ENCODE measurements around the gene TOMM20.

TOMM20 gene

GRCh38 chr1:235156740-235157139 lies 28.1 kb upstream of the TOMM20 start:
- Histone ChIP-seq H3K27ac (ENCODE audit: extremely low read depth, low read depth, low read length) (no peak overlapping the region), H3K9me3 (ENCODE audit: control insufficient read depth, insufficient read depth, low read depth, low read length) (no peaks in the 10 kb centered on the region), H3K4me1 (ENCODE audit: control insufficient read depth, insufficient read depth, low read length) (no peaks in the 10 kb centered on the region), H3K36me3 (ENCODE audit: control insufficient read depth in 2 of 2, insufficient read depth in 1 of 2, low read length in 2 of 2) (peaks cover 70 to 81% of the 10 kb centered on the region in 2 experiments), H3K4me3 (ENCODE audit: low read depth, low read length) (no peak overlapping the region)
- ChIA-PET POLR2A (interaction anchor here (0.7 to 1.1 kb wide), 2 partner anchors 11 to 24 kb away, joined by 5 to 7 read pairs; no protein-coding TSS in a partner anchor), CTCF (interaction anchor here (0.6 to 1.8 kb wide), 6 partner anchors 9 to 659 kb away, joined by 3 to 7 read pairs (median 4); no protein-coding TSS in a partner anchor)
- TF ChIP-seq HOXA7 (CRISPR knock-in tag; IDR thresholded peaks at IDR 0.05; ENCODE audit: borderline replicate concordance) = no peak
- TF ChIP-seq, protein P1, sequence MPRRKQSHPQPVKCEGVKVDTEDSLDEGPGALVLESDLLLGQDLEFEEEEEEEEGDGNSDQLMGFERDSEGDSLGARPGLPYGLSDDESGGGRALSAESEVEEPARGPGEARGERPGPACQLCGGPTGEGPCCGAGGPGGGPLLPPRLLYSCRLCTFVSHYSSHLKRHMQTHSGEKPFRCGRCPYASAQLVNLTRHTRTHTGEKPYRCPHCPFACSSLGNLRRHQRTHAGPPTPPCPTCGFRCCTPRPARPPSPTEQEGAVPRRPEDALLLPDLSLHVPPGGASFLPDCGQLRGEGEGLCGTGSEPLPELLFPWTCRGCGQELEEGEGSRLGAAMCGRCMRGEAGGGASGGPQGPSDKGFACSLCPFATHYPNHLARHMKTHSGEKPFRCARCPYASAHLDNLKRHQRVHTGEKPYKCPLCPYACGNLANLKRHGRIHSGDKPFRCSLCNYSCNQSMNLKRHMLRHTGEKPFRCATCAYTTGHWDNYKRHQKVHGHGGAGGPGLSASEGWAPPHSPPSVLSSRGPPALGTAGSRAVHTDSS (tag by site-specific recombination; IDR thresholded peaks at IDR 0.05) = no peak
- no peak for TF ChIP-seq ZNF791 (tag by site-specific recombination; IDR thresholded peaks at IDR 0.05)

- TF ChIP-seq AEBP2 (tag by site-specific recombination; IDR thresholded peaks at IDR 0.05; ENCODE audit: borderline replicate concordance) = no peak
- TF ChIP-seq ZFP41 (tag by site-specific recombination; IDR thresholded peaks at IDR 0.05; ENCODE audit: borderline replicate concordance) = no peak
- TF ChIP-seq ZNF555 (tag by site-specific recombination; conservative IDR thresholded peaks at IDR 0.05) = no peak
- TF ChIP-seq WT1 (tag by site-specific recombination; IDR thresholded peaks at IDR 0.05) = no peak
- TF ChIP-seq ZNF24 (tag by site-specific recombination; IDR thresholded peaks at IDR 0.05) = no peak
- ChIA-PET CTCF (interaction anchor here (1.1 to 1.8 kb wide), 4 partner anchors 8 to 261 kb away, joined by 3 to 7 read pairs (median 4); no protein-coding TSS in a partner anchor), POLR2A (interaction anchor here (0.6 to 1.1 kb wide), 4 partner anchors 11 to 64 kb away, joined by 3 to 7 read pairs (median 4); no protein-coding TSS in a partner anchor)
- Histone ChIP-seq H3K27ac (ENCODE audit: extremely low read depth, low read depth, low read length) (no peak overlapping the region), H3K36me3 (ENCODE audit: control insufficient read depth in 2 of 2, insufficient read depth in 1 of 2, low read length in 2 of 2) (peaks cover 74 to 86% of the 10 kb centered on the region in 2 experiments), H3K4me1 (ENCODE audit: control insufficient read depth, insufficient read depth, low read length) (no peaks in the 10 kb centered on the region), H3K9me3 (ENCODE audit: control insufficient read depth, insufficient read depth, low read depth, low read length) (no peaks in the 10 kb centered on the region), H3K4me3 (ENCODE audit: low read depth, low read length) (no peak overlapping the region)
These were observed 27.6 kb upstream of the TOMM20 start for GRCh38 chr1:235156265-235156664.

DNA sequence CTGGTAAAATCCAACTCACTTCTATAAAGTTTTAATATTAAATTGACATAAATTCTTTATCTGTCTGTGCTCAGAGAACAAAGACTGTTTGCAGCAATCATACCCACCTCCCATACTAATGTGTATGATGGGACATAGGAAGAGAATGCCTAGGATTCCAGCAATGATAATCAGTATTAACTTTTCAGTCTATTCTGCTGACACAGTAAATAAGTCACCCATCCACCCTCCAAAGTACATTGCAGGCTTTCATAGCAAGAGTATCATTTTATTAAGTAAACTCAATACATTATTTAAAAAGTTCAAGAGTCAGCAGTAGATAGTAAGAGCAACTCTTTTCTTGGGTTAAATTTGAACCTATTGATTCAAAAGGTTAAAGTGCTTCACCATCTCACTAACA lies 23.6 kb upstream of the TOMM20 start:
- ChIA-PET POLR2A (no interaction called here), CTCF (interaction anchor here (1.3 kb wide), 1 partner anchor 265 kb away, joined by 4 read pairs; no protein-coding TSS in a partner anchor)
- no peaks in the 10 kb centered on the region for H3K9me3 ChIP-seq (ENCODE audit: control insufficient read depth, insufficient read depth, low read depth, low read length)
- TF ChIP-seq ZNF660 (tag by site-specific recombination; IDR thresholded peaks at IDR 0.05) = 0 out of 2 replicates have a peak, but pooled peaks have one; percentile 17
- no peak for TF ChIP-seq REST (tag by site-specific recombination; IDR thresholded peaks at IDR 0.05)
- peaks cover 89 to 90% of the 10 kb centered on the region in 2 experiments for H3K36me3 ChIP-seq (ENCODE audit: control insufficient read depth in 2 of 2, insufficient read depth in 1 of 2, low read length in 2 of 2)
- no peaks in the 10 kb centered on the region for H3K4me1 ChIP-seq (ENCODE audit: control insufficient read depth, insufficient read depth, low read length)
- H3K4me3 ChIP-seq (ENCODE audit: low read depth, low read length) = no peak overlapping the region
- no peak overlapping the region for H3K27ac ChIP-seq (ENCODE audit: extremely low read depth, low read depth, low read length)

DNA sequence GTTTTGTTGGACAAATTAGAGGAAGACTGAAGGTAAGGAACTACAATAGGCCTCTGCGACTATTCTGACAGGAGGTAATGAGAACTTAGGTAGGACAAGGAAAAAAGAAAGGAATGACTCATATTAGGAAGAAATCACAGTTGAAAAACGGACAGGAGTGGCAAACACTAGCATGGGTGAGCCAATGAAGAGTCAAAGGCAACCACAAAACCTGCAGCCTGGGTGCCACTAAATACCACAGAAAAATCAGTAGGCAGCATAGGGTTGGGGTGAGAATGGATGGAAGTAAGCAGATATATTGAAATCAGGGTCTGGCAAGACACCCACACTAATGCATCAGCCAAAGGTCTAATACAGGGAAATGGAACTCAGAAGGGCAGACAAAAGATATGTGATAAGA lies 22.4 kb upstream of the TOMM20 start:
- TF ChIP-seq SP3 (tag by site-specific recombination; IDR thresholded peaks at IDR 0.05) = 0 out of 2 replicates have a peak, but pooled peaks have one; percentile 9
- TF ChIP-seq ZIC2 (tag by site-specific recombination; IDR thresholded peaks at IDR 0.05) = no peak
- Histone ChIP-seq H3K4me1 (ENCODE audit: control insufficient read depth, insufficient read depth, low read length) (no peaks in the 10 kb centered on the region), H3K9me3 (ENCODE audit: control insufficient read depth, insufficient read depth, low read depth, low read length) (no peaks in the 10 kb centered on the region), H3K27ac (ENCODE audit: extremely low read depth, low read depth, low read length) (no peak overlapping the region), H3K36me3 (ENCODE audit: control insufficient read depth in 2 of 2, insufficient read depth in 1 of 2, low read length in 2 of 2) (peaks cover 88% of the 10 kb centered on the region in 2 experiments), H3K4me3 (ENCODE audit: low read depth, low read length) (no peak overlapping the region)
- ChIA-PET POLR2A (no interaction called here), CTCF (no interaction called here)
